Stomach (tissue), 4 donors: Measurements from ENCODE around the gene TBC1D8.
A peak's percentile ranks its signal among the peaks of the same experiment; 100 is the strongest.

Experiments
- CTCF ChIP-seq, 7 experiments: fragments of 450-650 bp in 4 of 7; fragments of 200-600 bp in 3 of 7; sonication (generic) in 3 of 7; IDR thresholded peaks; one replicate each; pipeline ENCODE4 v1.5.1; 2016 to 2019; ENCODE audit warnings: antibody characterized with exemption in 7 of 7, control low read depth in 2 of 7, mild to moderate bottlenecking in 1 of 7
- EP300 ChIP-seq: sonication (generic); formaldehyde crosslinking; IDR thresholded peaks from one replicate; pipeline ENCODE4 v1.6.1; 2017; ENCODE audit warnings: antibody characterized with exemption
- POLR2A ChIP-seq, 4 donors: fragments of 450-650 bp; IDR thresholded peaks; one replicate each; pipeline ENCODE4 v1.6.1; 2016; ENCODE audit warnings: antibody characterized with exemption in 4 of 4, control low read depth in 2 of 4, mild to moderate bottlenecking in 1 of 4, moderate library complexity in 1 of 4
- POLR2AphosphoS5 ChIP-seq, 3 donors: sonication (generic); formaldehyde crosslinking; IDR thresholded peaks; one replicate each; pipeline ENCODE4 v1.6.1; 2016; ENCODE audit warnings: antibody characterized with exemption in 3 of 3

DNA sequence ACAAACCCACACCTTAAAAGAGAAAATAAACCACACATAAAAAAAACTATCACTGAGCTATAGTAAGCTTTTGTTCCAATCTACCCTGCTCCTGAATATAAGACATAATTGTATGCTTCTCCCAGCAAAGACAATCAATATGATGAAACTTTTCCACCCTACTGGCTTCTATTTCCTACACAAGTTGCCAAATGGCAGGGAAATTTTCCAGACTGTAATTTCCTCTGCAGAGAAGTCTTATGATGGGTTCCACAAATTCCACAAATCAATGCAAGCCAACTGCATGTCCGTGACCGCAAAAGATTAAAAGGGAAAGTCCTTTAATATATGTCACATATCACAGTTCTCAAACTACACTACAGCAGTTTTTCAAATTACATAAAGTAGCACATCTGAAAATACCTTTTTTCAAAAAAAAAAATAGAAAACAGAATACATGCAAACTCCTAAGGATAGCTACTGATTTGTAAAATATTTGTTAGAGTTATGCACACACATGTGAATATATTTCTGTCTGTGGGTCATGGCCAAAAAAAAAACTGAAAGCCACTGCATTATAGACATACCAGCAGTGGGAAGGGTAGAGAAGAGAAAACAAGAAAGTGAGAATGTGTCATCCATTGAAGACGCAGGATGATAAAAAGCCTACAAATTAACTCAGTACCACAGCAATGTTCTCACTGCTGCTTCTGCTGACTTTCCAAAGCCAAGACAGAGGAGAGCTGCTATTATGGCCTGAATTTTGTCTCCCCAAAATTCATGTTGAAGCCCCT lies 87.6 kb downstream of the TBC1D8 start:
- TF ChIP-seq POLR2AphosphoS5 (IDR thresholded peaks at IDR 0.05), result peak in 1 of 3 donors; percentile 7
- TF ChIP-seq CTCF (IDR thresholded peaks at IDR 0.05), result no peak
- no peak for TF ChIP-seq EP300
- TF ChIP-seq POLR2A (IDR thresholded peaks at IDR 0.05), result no peak
